ENCODE data around the gene NUDT14.
A peak's percentile ranks its signal among the peaks of the same experiment; 100 is the strongest.

The NUDT14 gene

GRCh38 chr14:105200074-105200473, 19.0 kb upstream of the NUDT14 start:
- no peak for TF ChIP-seq CTCF (IDR thresholded peaks at IDR 0.05; ENCODE audit: insufficient read depth, low read depth, low read length, missing control alignments)
- H3K4me3 ChIP-seq (ENCODE audit: low read depth, low read length), result no peak overlapping the region
- DNase-seq (ENCODE audit: low read depth), result peak; percentile 30

- DNase-seq (ENCODE audit: low read depth), result no peak
- no peak for TF ChIP-seq CTCF (IDR thresholded peaks at IDR 0.05; ENCODE audit: insufficient read depth, low read depth, low read length, missing control alignments)
- no peak overlapping the region for H3K4me3 ChIP-seq (ENCODE audit: low read depth, low read length)
These were observed 18.0 kb upstream of the NUDT14 start for GRCh38 chr14:105199093-105199492.

- H3K4me3 ChIP-seq (ENCODE audit: low read depth, low read length), result no peak overlapping the region
- no peak for TF ChIP-seq CTCF (IDR thresholded peaks at IDR 0.05; ENCODE audit: insufficient read depth, low read depth, low read length, missing control alignments)
- no peak for DNase-seq (ENCODE audit: low read depth)
These were observed 17.5 kb upstream of the NUDT14 start for GRCh38 chr14:105198588-105198987.

- no peak overlapping the region for H3K4me3 ChIP-seq (ENCODE audit: low read depth, low read length)
- DNase-seq (ENCODE audit: low read depth), result no peak
- TF ChIP-seq CTCF (IDR thresholded peaks at IDR 0.05; ENCODE audit: insufficient read depth, low read depth, low read length, missing control alignments), result no peak
These were observed 16.1 kb upstream of the NUDT14 start for GRCh38 chr14:105197211-105197641.

- H3K4me3 ChIP-seq (ENCODE audit: low read depth, low read length), result no peak overlapping the region
- no peak for TF ChIP-seq CTCF (IDR thresholded peaks at IDR 0.05; ENCODE audit: insufficient read depth, low read depth, low read length, missing control alignments)
- no peak for DNase-seq (ENCODE audit: low read depth)
These were observed 15.3 kb upstream of the NUDT14 start for GRCh38 chr14:105196265-105196960.

GRCh38 chr14:105195522-105196264, 14.6 kb upstream of the NUDT14 start:
- H3K4me3 ChIP-seq (ENCODE audit: low read depth, low read length), result no peak overlapping the region
- DNase-seq (ENCODE audit: low read depth), result no peak
- no peak for TF ChIP-seq CTCF (IDR thresholded peaks at IDR 0.05; ENCODE audit: insufficient read depth, low read depth, low read length, missing control alignments)
